ENCODE measurements around the gene PPARGC1A. TPM values are rescaled to one million over a fixed set of nuclear protein-coding genes. Genes with fewer than 3 reads are reported as not detected.

PPARGC1A gene
- total and polyA plus RNA-seq, 2 of the 13 experiments (the other 11 are each of a cell fraction or from before 2014, with no cell fraction given), result 20.7 to 37.3 TPM

- FAIRE-seq (no peak), ATAC-seq (no peak)
These were observed 110.0 kb downstream of the PPARGC1A start for GRCh38 chr4:23779839-23780238.

DNA sequence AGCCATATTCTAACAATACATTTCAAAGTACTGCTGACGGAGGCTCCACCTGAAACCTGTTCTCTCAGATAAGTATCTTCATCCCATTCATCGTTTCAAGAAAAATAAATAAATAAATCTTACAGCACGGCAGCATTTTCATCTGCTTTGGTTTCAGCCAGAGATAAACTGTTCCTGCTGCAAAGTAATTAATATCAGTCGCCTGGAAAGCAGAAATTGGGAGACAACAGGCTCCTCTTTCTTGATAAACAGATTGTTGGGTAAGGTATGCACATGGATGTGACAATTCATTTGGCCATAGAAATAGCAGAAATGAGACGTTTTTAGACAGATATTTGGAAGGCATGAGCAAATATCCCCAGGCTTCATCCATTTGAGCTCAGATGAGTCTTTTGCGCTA is 110.4 kb downstream of the PPARGC1A start:
- ATAC-seq, result no peak
- no TSS peak for BruUV-seq (replicated peaks)
- CTCF ChIA-PET (ENCODE audit: low intra/inter-chr PET ratio, low total read pairs), result no interaction called here
- DNase-seq (ENCODE audit: low spot score), result no peak
- H3K4me1 ChIP-seq (ENCODE audit: insufficient read depth, low read length), result no peaks in the 10 kb centered on the region
- no peak overlapping the region for H2AFZ ChIP-seq (ENCODE audit: low read length)
- no peak overlapping the region for H3K4me3 ChIP-seq (replicated peaks in 1 of 3; ENCODE audit: insufficient read depth in 1 of 3, low read depth in 2 of 3, low read length in 3 of 3)
- H3K27me3 ChIP-seq (ENCODE audit: control insufficient read depth in 1 of 2, insufficient read depth in 2 of 2, low read length in 2 of 2), result no peaks in the 10 kb centered on the region
- 83% methylated on average over 6 of the region's 6 CpGs for WGBS (ENCODE audit: low lambda C conversion rate)
- in situ Hi-C loops (cut with HindIII; ENCODE audit: extremely low pct_ligation_motif_present, low pct_unique_long_range_greater_than_20kb), result no loop called here
- no peaks in the 10 kb centered on the region for H3K9me3 ChIP-seq (ENCODE audit: low read length)
- no peak overlapping the region for H3K9ac ChIP-seq (ENCODE audit: insufficient read depth, low read depth, low read length)
- no peak overlapping the region for H3K27ac ChIP-seq (ENCODE audit: extremely low read length, insufficient read depth, low read length)
- no peaks in the 10 kb centered on the region for H3K79me2 ChIP-seq (ENCODE audit: insufficient read depth, low read length)
- H3K4me2 ChIP-seq (ENCODE audit: low read depth, low read length), result no peak overlapping the region
- POLR2A ChIA-PET, result no interaction called here
- FAIRE-seq, result no peak
- H4K20me1 ChIP-seq (ENCODE audit: insufficient read depth, low read length), result no peaks in the 10 kb centered on the region
- no peaks in the 10 kb centered on the region for H3K36me3 ChIP-seq (replicated peaks in 1 of 2; ENCODE audit: control insufficient read depth in 1 of 2, insufficient read depth in 2 of 2, low read length in 2 of 2)
- intact Hi-C loops (cut with micrococcal nuclease; ENCODE audit: unreplicated experiment), result loop anchor here (5.0 kb wide), 2 partner anchors 188 to 638 kb away; no protein-coding TSS in a partner anchor
- TF ChIP-seq CREB3 (CRISPR knock-in tag; IDR thresholded peaks at IDR 0.05) (no peak), NCOR1 (IDR thresholded peaks at IDR 0.05; ENCODE audit: borderline replicate concordance, low read length) (no peak), GATAD2A (CRISPR knock-in tag; IDR thresholded peaks at IDR 0.05) (no peak), ZNF816 (CRISPR knock-in tag; IDR thresholded peaks at IDR 0.05; ENCODE audit: borderline replicate concordance) (no peak), RARA (CRISPR knock-in tag; IDR thresholded peaks at IDR 0.05) (no peak), ZNF841 (CRISPR knock-in tag; IDR thresholded peaks at IDR 0.05; ENCODE audit: borderline replicate concordance) (no peak), MED1 (CRISPR knock-in tag; IDR thresholded peaks at IDR 0.05) (no peak), ZNF746 (CRISPR knock-in tag; IDR thresholded peaks at IDR 0.05) (no peak), RFX1 (IDR thresholded peaks at IDR 0.05) (no peak), MIER2 (CRISPR knock-in tag; IDR thresholded peaks at IDR 0.05) (no peak), CSRNP2 (CRISPR knock-in tag; conservative IDR thresholded peaks at IDR 0.05; ENCODE audit: low read depth) (no peak), MAFF (IDR thresholded peaks at IDR 0.05; ENCODE audit: low read depth, low read length) (no peak)

More at GRCh38 chr4:23779839-23780238, 110.0 kb downstream of the PPARGC1A start:
- Histone ChIP-seq H3K9ac (ENCODE audit: insufficient read depth, low read depth, low read length) (no peak overlapping the region), H3K4me1 (ENCODE audit: insufficient read depth, low read length) (no peaks in the 10 kb centered on the region), H3K9me3 (ENCODE audit: low read length) (no peaks in the 10 kb centered on the region), H2AFZ (ENCODE audit: low read length) (no peak overlapping the region), H3K27me3 (ENCODE audit: control insufficient read depth in 1 of 2, insufficient read depth in 2 of 2, low read length in 2 of 2) (no peaks in the 10 kb centered on the region), H3K79me2 (ENCODE audit: insufficient read depth, low read length) (no peaks in the 10 kb centered on the region), H3K27ac (ENCODE audit: extremely low read length, insufficient read depth, low read length) (no peak overlapping the region), H3K4me2 (ENCODE audit: low read depth, low read length) (no peak overlapping the region), H3K36me3 (replicated peaks in 1 of 2; ENCODE audit: control insufficient read depth in 1 of 2, insufficient read depth in 2 of 2, low read length in 2 of 2) (no peaks in the 10 kb centered on the region), H4K20me1 (ENCODE audit: insufficient read depth, low read length) (no peaks in the 10 kb centered on the region), H3K4me3 (replicated peaks in 1 of 3; ENCODE audit: insufficient read depth in 1 of 3, low read depth in 2 of 3, low read length in 3 of 3) (no peak overlapping the region)
- TF ChIP-seq SKIL (CRISPR knock-in tag; IDR thresholded peaks at IDR 0.05; ENCODE audit: borderline replicate concordance), result no peak
- TF ChIP-seq CHCHD3 (CRISPR knock-in tag; IDR thresholded peaks at IDR 0.05), result no peak
- no peak for TF ChIP-seq SRSF9 (IDR thresholded peaks at IDR 0.05; ENCODE audit: borderline replicate concordance, insufficient read depth, low read depth, low read length, poor library complexity, severe bottlenecking)
- TF ChIP-seq CEBPG (CRISPR knock-in tag; IDR thresholded peaks at IDR 0.05), result no peak
- BruUV-seq (replicated peaks), result no TSS peak
- CTCF ChIA-PET (ENCODE audit: low intra/inter-chr PET ratio, low total read pairs), result no interaction called here
- POLR2A ChIA-PET, result no interaction called here
- intact Hi-C loops (cut with micrococcal nuclease; ENCODE audit: unreplicated experiment), result loop anchor here (5.0 to 10.0 kb wide), 3 partner anchors 105 to 637 kb away; no protein-coding TSS in a partner anchor
- DNase-seq (ENCODE audit: low spot score), result no peak
- WGBS (ENCODE audit: low lambda C conversion rate), result 88% methylated on average over 7 of the region's 7 CpGs
- in situ Hi-C loops (cut with HindIII; ENCODE audit: extremely low pct_ligation_motif_present, low pct_unique_long_range_greater_than_20kb), result no loop called here

All from HepG2 (cell line).